SU-DHL-6 (cell line): ENCODE data around the gene EPB41L3.

Experiments used
- H2AFZ ChIP-seq: fragments of 200-600 bp; sonication (generic); 2 replicates; pipeline ENCODE4 v1.6.1; 2014; ENCODE audit warnings: low read depth, mild to moderate bottlenecking, moderate library complexity, mixed read lengths, antibody characterized with exemption, low read length; ENCODE audit not compliant: severe bottlenecking
- H3F3A ChIP-seq: fragments of 200-600 bp; shearing (Covaris generic); 2 replicates; pipeline ENCODE4 v1.6.0; 2016; ENCODE audit warnings: antibody characterized with exemption, mild to moderate bottlenecking; ENCODE audit not compliant: insufficient read depth
- H3K27ac ChIP-seq: fragments of 200-600 bp; sonication (generic); 2 replicates; pipeline ENCODE4 v1.5.1; 2016; ENCODE audit warnings: low read depth, mild to moderate bottlenecking, low read length, moderate library complexity, mixed read lengths
- H3K27me3 ChIP-seq: fragments of 200-600 bp; sonication (generic), shearing (Covaris generic); 2 replicates; pipeline ENCODE4 v1.6.0; 2014; ENCODE audit warnings: mild to moderate bottlenecking, low read length
- H3K36me3 ChIP-seq: fragments of 200-600 bp; sonication (generic); 2 replicates; pipeline ENCODE4 v1.6.1; 2014; ENCODE audit warnings: mild to moderate bottlenecking, low read length, mixed read lengths
- H3K4me2 ChIP-seq: fragments of 300-600, 200-600 bp; shearing (Covaris generic), sonication (generic); 2 replicates; pipeline ENCODE4 v1.6.0; 2014; ENCODE audit warnings: low read length, low read depth, mild to moderate bottlenecking; ENCODE audit not compliant: poor library complexity, severe bottlenecking
- H3K4me3 ChIP-seq: fragments of 200-600 bp; sonication (generic); 2 replicates; pipeline ENCODE4 v1.5.1; 2014; ENCODE audit warnings: antibody characterized with exemption, low read length, mild to moderate bottlenecking, mixed read lengths; ENCODE audit not compliant: insufficient read depth, poor library complexity, severe bottlenecking
- H3K79me2 ChIP-seq: fragments of 200-600 bp; sonication (generic); 2 replicates; pipeline ENCODE4 v1.6.1; 2014; ENCODE audit warnings: mild to moderate bottlenecking, low read length, moderate library complexity; ENCODE audit not compliant: insufficient read depth
- H3K9ac ChIP-seq: fragments of 200-600 bp; sonication (generic); 2 replicates; pipeline ENCODE4 v1.7.0; 2014; ENCODE audit warnings: mild to moderate bottlenecking, low read length
- H3K9me2 ChIP-seq: fragments of 200-600 bp; sonication (generic); replicated peaks from 2 replicates; pipeline ENCODE4 v1.6.1; 2014; ENCODE audit warnings: low read length; ENCODE audit not compliant: insufficient read depth
- H3K9me3 ChIP-seq: fragments of 200-600 bp; sonication (generic); 2 replicates; pipeline ENCODE4 v1.6.1; 2014; ENCODE audit warnings: low read length, mixed read lengths; ENCODE audit not compliant: insufficient read depth
- H4K20me1 ChIP-seq: fragments of 200-600 bp; sonication (generic); 2 replicates; pipeline ENCODE4 v1.6.1; 2014; ENCODE audit warnings: low read depth, mild to moderate bottlenecking, antibody characterized with exemption, low read length, moderate library complexity, mixed read lengths
- EZH2phosphoT487 ChIP-seq: fragments of 200-600 bp; sonication (generic), shearing (Covaris generic); conservative IDR thresholded peaks from 2 replicates; pipeline ENCODE4 v1.6.1; 2018; ENCODE audit warnings: mild to moderate bottlenecking, antibody characterized with exemption, low read length, moderate library complexity, mixed read lengths
- TF ChIP-seq, protein P1 (sequence below): fragments of 200-600 bp; sonication (generic); IDR thresholded peaks from one replicate; pipeline ENCODE4 v1.5.1; 2017; ENCODE audit warnings: antibody characterized with exemption, mild to moderate bottlenecking, low read length, moderate library complexity; ENCODE audit not compliant: insufficient read depth, poor library complexity, severe bottlenecking

Gene EPB41L3

DNA sequence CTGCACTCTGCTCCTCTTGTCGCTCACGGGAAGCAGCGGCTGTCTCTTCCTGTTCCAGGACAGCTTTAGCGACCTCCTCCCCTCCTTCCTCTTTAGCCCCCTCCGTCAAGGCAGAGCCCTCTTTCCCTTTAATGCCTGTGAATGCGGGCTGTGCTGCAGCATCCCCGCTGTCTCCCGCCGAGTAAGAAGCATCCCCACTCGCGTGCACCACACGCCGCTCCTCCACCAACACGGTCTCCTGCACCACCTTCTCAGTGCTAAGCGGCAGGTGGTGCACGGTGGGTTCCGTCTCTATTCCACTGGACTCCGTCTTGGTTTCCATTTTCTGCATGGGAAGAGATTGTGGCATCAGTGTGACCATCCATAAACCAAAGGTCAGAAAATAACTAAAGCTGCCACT, 146.7 kb downstream of the EPB41L3 start:
- no peak overlapping the region for H2AFZ ChIP-seq
- no peak overlapping the region for H3K27ac ChIP-seq
- no peaks in the 10 kb centered on the region for H3F3A ChIP-seq
- H3K4me2 ChIP-seq = no peak overlapping the region
- no peak overlapping the region for H3K9ac ChIP-seq
- H3K4me3 ChIP-seq = no peak overlapping the region
- H3K36me3 ChIP-seq = no peaks in the 10 kb centered on the region
- no peaks in the 10 kb centered on the region for H3K9me2 ChIP-seq
- TF ChIP-seq, protein P1, sequence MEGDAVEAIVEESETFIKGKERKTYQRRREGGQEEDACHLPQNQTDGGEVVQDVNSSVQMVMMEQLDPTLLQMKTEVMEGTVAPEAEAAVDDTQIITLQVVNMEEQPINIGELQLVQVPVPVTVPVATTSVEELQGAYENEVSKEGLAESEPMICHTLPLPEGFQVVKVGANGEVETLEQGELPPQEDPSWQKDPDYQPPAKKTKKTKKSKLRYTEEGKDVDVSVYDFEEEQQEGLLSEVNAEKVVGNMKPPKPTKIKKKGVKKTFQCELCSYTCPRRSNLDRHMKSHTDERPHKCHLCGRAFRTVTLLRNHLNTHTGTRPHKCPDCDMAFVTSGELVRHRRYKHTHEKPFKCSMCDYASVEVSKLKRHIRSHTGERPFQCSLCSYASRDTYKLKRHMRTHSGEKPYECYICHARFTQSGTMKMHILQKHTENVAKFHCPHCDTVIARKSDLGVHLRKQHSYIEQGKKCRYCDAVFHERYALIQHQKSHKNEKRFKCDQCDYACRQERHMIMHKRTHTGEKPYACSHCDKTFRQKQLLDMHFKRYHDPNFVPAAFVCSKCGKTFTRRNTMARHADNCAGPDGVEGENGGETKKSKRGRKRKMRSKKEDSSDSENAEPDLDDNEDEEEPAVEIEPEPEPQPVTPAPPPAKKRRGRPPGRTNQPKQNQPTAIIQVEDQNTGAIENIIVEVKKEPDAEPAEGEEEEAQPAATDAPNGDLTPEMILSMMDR = no peak
- TF ChIP-seq EZH2phosphoT487 = no peak
- no peaks in the 10 kb centered on the region for H3K9me3 ChIP-seq
- no peaks in the 10 kb centered on the region for H4K20me1 ChIP-seq
- H3K79me2 ChIP-seq = no peaks in the 10 kb centered on the region
- no peaks in the 10 kb centered on the region for H3K27me3 ChIP-seq

DNA sequence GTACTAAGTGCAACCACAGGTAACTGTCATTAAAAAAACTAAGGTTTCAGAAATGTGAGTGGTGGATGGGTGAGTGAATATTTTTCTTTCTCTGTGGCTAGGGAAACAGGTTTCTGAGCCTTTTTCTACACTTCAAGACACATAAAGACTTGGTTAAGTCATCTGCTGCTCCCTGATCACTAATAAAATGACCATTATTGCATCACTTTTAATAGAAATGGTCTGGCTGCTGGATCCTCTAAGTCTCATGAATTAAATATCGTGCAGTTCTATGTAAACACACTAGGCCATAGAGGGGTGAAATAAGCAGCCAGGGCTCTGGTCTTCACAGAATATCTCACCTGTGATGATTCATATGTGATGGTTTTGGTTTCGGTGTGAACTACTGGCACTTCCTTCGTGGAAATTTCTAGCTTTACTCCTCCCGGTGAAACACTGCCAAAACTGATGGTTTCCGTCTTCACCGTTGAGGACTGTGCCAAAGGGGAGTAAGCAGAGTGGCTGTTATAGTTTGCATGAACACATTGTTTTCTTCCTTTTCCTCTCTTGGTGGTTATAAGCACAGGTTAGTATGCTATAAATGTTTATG, 147.8 kb downstream of the EPB41L3 start:
- no peak overlapping the region for H3K27ac ChIP-seq

DNA sequence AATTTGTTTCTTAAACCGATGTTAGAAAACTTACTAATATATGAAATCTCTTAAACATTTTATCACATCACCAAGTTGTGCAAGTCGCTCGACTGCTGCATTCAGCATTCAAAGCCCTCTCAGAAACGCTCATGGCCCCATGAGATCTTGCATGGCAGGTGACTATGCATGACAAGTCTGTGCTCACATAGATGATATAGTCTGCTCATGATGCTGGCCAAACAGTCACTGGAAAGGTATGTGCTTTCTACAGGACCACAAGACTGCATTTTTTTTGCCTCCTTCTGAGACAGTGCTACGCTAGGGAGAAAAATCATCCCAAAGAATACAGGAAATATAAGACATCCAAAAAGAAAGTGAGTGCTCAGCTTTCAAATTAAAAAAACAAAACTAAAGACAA, 150.0 kb downstream of the EPB41L3 start:
- H3K36me3 ChIP-seq = no peaks in the 10 kb centered on the region
- H3K9ac ChIP-seq = no peak overlapping the region
- H3K27me3 ChIP-seq = no peaks in the 10 kb centered on the region
- H4K20me1 ChIP-seq = no peaks in the 10 kb centered on the region
- no peaks in the 10 kb centered on the region for H3K9me2 ChIP-seq
- H3F3A ChIP-seq = no peaks in the 10 kb centered on the region
- no peak overlapping the region for H3K27ac ChIP-seq
- H3K4me2 ChIP-seq = no peak overlapping the region
- no peak overlapping the region for H2AFZ ChIP-seq
- TF ChIP-seq EZH2phosphoT487 = no peak
- TF ChIP-seq, protein P1 = no peak
- H3K4me3 ChIP-seq = no peak overlapping the region
- no peaks in the 10 kb centered on the region for H3K9me3 ChIP-seq
- no peaks in the 10 kb centered on the region for H3K79me2 ChIP-seq

More for the DNA sequence above, 147.8 kb downstream of the EPB41L3 start:
- H3K9ac ChIP-seq = no peak overlapping the region
- no peaks in the 10 kb centered on the region for H3K36me3 ChIP-seq
- H3K4me2 ChIP-seq = no peak overlapping the region
- H4K20me1 ChIP-seq = no peaks in the 10 kb centered on the region
- no peaks in the 10 kb centered on the region for H3K9me2 ChIP-seq
- no peaks in the 10 kb centered on the region for H3F3A ChIP-seq
- TF ChIP-seq, protein P1 = no peak
- no peak for TF ChIP-seq EZH2phosphoT487
- no peak overlapping the region for H2AFZ ChIP-seq
- no peak overlapping the region for H3K4me3 ChIP-seq
- no peaks in the 10 kb centered on the region for H3K27me3 ChIP-seq
- no peaks in the 10 kb centered on the region for H3K9me3 ChIP-seq
- H3K79me2 ChIP-seq = no peaks in the 10 kb centered on the region
